Loucy (cell line): ENCODE data around the gene AFF3.

Experiments
- H2AFZ ChIP-seq: fragments of 200-600 bp; sonication (generic); 2 replicates; pipeline ENCODE4 v1.6.0; 2016; ENCODE audit warnings: antibody characterized with exemption, mild to moderate bottlenecking, low read length, moderate library complexity
- H3F3A ChIP-seq: fragments of 200-600 bp; 2 replicates; pipeline ENCODE4 v1.6.0; 2016; ENCODE audit warnings: antibody characterized with exemption, low read depth, mild to moderate bottlenecking
- H3K27me3 ChIP-seq: fragments of 200-600 bp; sonication (generic); 2 replicates; pipeline ENCODE4 v1.6.1; 2014; ENCODE audit warnings: low read length, mild to moderate bottlenecking; ENCODE audit not compliant: insufficient read depth, poor library complexity, severe bottlenecking
- H3K36me3 ChIP-seq: fragments of 200-600 bp; sonication (generic); 2 replicates; pipeline ENCODE4 v1.6.1; 2016; ENCODE audit warnings: low read length; ENCODE audit not compliant: insufficient read depth
- H3K4me1 ChIP-seq: fragments of 200-600 bp; sonication (generic); 2 replicates; pipeline ENCODE4 v1.5.1; 2014; ENCODE audit warnings: low read length, mild to moderate bottlenecking; ENCODE audit not compliant: insufficient read depth, poor library complexity, severe bottlenecking
- H3K4me2 ChIP-seq: fragments of 200-600 bp; sonication (generic); 2 replicates; pipeline ENCODE4 v1.6.0; 2014; ENCODE audit warnings: antibody characterized with exemption, low read length, low read depth, mild to moderate bottlenecking; ENCODE audit not compliant: poor library complexity, severe bottlenecking
- H3K4me3 ChIP-seq: fragments of 200-600 bp; sonication (generic); 2 replicates; pipeline ENCODE4 v1.5.1; 2014; ENCODE audit warnings: low read length, mild to moderate bottlenecking, mixed read lengths; ENCODE audit not compliant: poor library complexity, severe bottlenecking
- H3K79me2 ChIP-seq: fragments of 200-600 bp; sonication (generic); 2 replicates; pipeline ENCODE4 v1.6.1; 2014; ENCODE audit warnings: low read length; ENCODE audit not compliant: insufficient read depth
- H3K9ac ChIP-seq: fragments of 200-600 bp; sonication (generic); 2 replicates; pipeline ENCODE4 v1.6.0; 2014; ENCODE audit warnings: mild to moderate bottlenecking, low read depth, low read length, moderate library complexity; ENCODE audit not compliant: poor library complexity, severe bottlenecking
- H3K9me2 ChIP-seq: fragments of 200-600 bp; sonication (generic); replicated peaks from 2 replicates; pipeline ENCODE4 v1.6.1; 2016; ENCODE audit warnings: low read depth, low read length, mixed read lengths
- H3K9me3 ChIP-seq: fragments of 200-600 bp; sonication (generic); 2 replicates; pipeline ENCODE4 v1.6.1; 2014; ENCODE audit warnings: mild to moderate bottlenecking, antibody characterized with exemption, low read length, low read depth; ENCODE audit not compliant: insufficient read depth
- H4K20me1 ChIP-seq: fragments of 200-600 bp; sonication (generic); 2 replicates; pipeline ENCODE4 v1.6.0; 2014; ENCODE audit warnings: antibody characterized with exemption, low read length, mild to moderate bottlenecking; ENCODE audit not compliant: insufficient read depth, poor library complexity, severe bottlenecking
- CTCF ChIP-seq: fragments of 200-600 bp; sonication (generic); conservative IDR thresholded peaks from 2 replicates; pipeline ENCODE4 v1.5.1; 2014; ENCODE audit warnings: mild to moderate bottlenecking, antibody characterized with exemption, low read length
- EZH2phosphoT487 ChIP-seq: fragments of 200-600 bp; IDR thresholded peaks from 2 replicates; pipeline ENCODE4 v1.6.1; 2018; ENCODE audit warnings: antibody characterized with exemption, mild to moderate bottlenecking, moderate library complexity, borderline replicate concordance

The AFF3 gene

GRCh38 chr2:99719102-99719501 is 423.3 kb downstream of the AFF3 start:
- no peaks in the 10 kb centered on the region; the same call in 1 of the 2 replicates for H3K9me2 ChIP-seq

GRCh38 chr2:99715956-99716355 is 426.4 kb downstream of the AFF3 start:
- H3K36me3 ChIP-seq = no peaks in the 10 kb centered on the region
- no peak overlapping the region for H3K4me3 ChIP-seq
- no peak overlapping the region for H2AFZ ChIP-seq
- H3K9ac ChIP-seq = no peak overlapping the region
- no peaks in the 10 kb centered on the region for H3K4me1 ChIP-seq
- no peaks in the 10 kb centered on the region for H3K9me3 ChIP-seq
- no peaks in the 10 kb centered on the region for H3K27me3 ChIP-seq
- H3F3A ChIP-seq = no peaks in the 10 kb centered on the region
- no peak overlapping the region for H3K4me2 ChIP-seq
- no peak for TF ChIP-seq CTCF
- no peak for TF ChIP-seq EZH2phosphoT487
- H3K79me2 ChIP-seq = no peaks in the 10 kb centered on the region
- H4K20me1 ChIP-seq = no peaks in the 10 kb centered on the region
- no peaks in the 10 kb centered on the region; the same call in 1 of the 2 replicates for H3K9me2 ChIP-seq

More at GRCh38 chr2:99719102-99719501, 423.3 kb downstream of the AFF3 start:
- Histone ChIP-seq H3K79me2 (no peaks in the 10 kb centered on the region), H2AFZ (no peak overlapping the region), H3F3A (no peaks in the 10 kb centered on the region), H3K4me1 (no peaks in the 10 kb centered on the region), H4K20me1 (no peaks in the 10 kb centered on the region), H3K9ac (no peak overlapping the region), H3K4me2 (no peak overlapping the region), H3K9me3 (peaks cover 10% of the 10 kb centered on the region; the same call in 1 of the 2 replicates), H3K36me3 (no peaks in the 10 kb centered on the region), H3K27me3 (no peaks in the 10 kb centered on the region), H3K4me3 (no peak overlapping the region)
- TF ChIP-seq EZH2phosphoT487 = no peak
- TF ChIP-seq CTCF = no peak

DNA sequence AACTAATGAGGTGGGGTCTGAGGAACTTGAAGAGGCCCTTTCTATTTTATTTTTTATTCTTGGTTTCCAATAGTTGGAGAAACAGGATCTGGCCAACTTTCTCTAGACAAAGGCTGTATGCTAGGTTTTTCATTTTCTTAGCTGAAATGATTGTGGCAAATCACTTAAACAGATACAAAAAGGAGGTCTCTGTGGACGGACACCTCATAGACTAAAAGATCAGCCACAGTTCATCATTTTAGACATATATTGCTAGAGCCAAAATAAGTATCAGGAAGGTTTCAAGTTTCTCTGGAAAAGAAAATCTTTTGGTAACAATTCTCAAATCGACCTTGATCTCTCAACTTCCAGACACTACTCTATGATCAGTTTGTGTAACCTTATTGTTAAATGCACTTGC is 428.0 kb downstream of the AFF3 start:
- no peak overlapping the region for H3K9ac ChIP-seq
- no peak for TF ChIP-seq CTCF
- TF ChIP-seq EZH2phosphoT487 = no peak
- no peaks in the 10 kb centered on the region for H3K79me2 ChIP-seq
- H3K9me3 ChIP-seq = no peaks in the 10 kb centered on the region
- H3F3A ChIP-seq = no peaks in the 10 kb centered on the region
- no peak overlapping the region for H3K4me3 ChIP-seq
- no peaks in the 10 kb centered on the region for H4K20me1 ChIP-seq
- H2AFZ ChIP-seq = no peak overlapping the region
- no peaks in the 10 kb centered on the region for H3K36me3 ChIP-seq
- H3K27me3 ChIP-seq = no peaks in the 10 kb centered on the region
- H3K9me2 ChIP-seq = no peaks in the 10 kb centered on the region
- no peak overlapping the region for H3K4me2 ChIP-seq
- H3K4me1 ChIP-seq = no peaks in the 10 kb centered on the region
